ENCODE results near the gene STX18.
"Not testable (repeated sequence)": the region's sequence is repeated elsewhere in the genome, so short reads cannot be mapped to it uniquely, and the experiment has no call there.

DNA sequence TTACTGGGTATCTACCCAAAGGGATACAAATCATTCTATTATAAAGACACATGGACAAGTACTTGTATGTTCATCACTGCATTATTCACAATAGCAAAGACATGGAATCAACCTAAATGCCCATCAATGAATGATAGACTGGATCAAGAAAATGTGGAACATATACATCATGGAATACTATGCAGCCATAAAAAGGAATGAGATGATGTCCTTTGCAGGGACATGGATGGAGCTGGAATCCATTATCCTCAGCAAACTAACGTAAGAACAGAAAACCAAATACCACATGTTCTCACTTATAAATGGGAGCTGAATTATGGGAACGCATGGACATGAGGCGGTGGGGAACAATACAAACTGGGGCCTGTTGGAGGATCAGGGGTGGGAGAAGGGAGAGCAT lies 76.6 kb downstream of the STX18 start:
- TF ChIP-seq MYC (CRISPR knock-in tag; IDR thresholded peaks at IDR 0.05; ENCODE audit: borderline replicate concordance); TAF1 (CRISPR knock-in tag; IDR thresholded peaks at IDR 0.05); ZNF839 (CRISPR knock-in tag; IDR thresholded peaks at IDR 0.05; ENCODE audit: borderline replicate concordance); ZNF101 (CRISPR knock-in tag; IDR thresholded peaks at IDR 0.05; ENCODE audit: borderline replicate concordance, low read depth); GLI4 (CRISPR knock-in tag; IDR thresholded peaks at IDR 0.05; ENCODE audit: borderline replicate concordance); SALL2 (CRISPR knock-in tag; IDR thresholded peaks at IDR 0.05): not testable (repeated sequence)
- TF ChIP-seq, protein P1, sequence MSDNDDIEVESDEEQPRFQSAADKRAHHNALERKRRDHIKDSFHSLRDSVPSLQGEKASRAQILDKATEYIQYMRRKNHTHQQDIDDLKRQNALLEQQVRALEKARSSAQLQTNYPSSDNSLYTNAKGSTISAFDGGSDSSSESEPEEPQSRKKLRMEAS (IDR thresholded peaks at IDR 0.05) = not testable (repeated sequence)
- TF ChIP-seq, protein P2, sequence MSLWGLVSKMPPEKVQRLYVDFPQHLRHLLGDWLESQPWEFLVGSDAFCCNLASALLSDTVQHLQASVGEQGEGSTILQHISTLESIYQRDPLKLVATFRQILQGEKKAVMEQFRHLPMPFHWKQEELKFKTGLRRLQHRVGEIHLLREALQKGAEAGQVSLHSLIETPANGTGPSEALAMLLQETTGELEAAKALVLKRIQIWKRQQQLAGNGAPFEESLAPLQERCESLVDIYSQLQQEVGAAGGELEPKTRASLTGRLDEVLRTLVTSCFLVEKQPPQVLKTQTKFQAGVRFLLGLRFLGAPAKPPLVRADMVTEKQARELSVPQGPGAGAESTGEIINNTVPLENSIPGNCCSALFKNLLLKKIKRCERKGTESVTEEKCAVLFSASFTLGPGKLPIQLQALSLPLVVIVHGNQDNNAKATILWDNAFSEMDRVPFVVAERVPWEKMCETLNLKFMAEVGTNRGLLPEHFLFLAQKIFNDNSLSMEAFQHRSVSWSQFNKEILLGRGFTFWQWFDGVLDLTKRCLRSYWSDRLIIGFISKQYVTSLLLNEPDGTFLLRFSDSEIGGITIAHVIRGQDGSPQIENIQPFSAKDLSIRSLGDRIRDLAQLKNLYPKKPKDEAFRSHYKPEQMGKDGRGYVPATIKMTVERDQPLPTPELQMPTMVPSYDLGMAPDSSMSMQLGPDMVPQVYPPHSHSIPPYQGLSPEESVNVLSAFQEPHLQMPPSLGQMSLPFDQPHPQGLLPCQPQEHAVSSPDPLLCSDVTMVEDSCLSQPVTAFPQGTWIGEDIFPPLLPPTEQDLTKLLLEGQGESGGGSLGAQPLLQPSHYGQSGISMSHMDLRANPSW (CRISPR knock-in tag; IDR thresholded peaks at IDR 0.05; ENCODE audit: borderline replicate concordance) = not testable (repeated sequence)
- TF ChIP-seq, protein P3, sequence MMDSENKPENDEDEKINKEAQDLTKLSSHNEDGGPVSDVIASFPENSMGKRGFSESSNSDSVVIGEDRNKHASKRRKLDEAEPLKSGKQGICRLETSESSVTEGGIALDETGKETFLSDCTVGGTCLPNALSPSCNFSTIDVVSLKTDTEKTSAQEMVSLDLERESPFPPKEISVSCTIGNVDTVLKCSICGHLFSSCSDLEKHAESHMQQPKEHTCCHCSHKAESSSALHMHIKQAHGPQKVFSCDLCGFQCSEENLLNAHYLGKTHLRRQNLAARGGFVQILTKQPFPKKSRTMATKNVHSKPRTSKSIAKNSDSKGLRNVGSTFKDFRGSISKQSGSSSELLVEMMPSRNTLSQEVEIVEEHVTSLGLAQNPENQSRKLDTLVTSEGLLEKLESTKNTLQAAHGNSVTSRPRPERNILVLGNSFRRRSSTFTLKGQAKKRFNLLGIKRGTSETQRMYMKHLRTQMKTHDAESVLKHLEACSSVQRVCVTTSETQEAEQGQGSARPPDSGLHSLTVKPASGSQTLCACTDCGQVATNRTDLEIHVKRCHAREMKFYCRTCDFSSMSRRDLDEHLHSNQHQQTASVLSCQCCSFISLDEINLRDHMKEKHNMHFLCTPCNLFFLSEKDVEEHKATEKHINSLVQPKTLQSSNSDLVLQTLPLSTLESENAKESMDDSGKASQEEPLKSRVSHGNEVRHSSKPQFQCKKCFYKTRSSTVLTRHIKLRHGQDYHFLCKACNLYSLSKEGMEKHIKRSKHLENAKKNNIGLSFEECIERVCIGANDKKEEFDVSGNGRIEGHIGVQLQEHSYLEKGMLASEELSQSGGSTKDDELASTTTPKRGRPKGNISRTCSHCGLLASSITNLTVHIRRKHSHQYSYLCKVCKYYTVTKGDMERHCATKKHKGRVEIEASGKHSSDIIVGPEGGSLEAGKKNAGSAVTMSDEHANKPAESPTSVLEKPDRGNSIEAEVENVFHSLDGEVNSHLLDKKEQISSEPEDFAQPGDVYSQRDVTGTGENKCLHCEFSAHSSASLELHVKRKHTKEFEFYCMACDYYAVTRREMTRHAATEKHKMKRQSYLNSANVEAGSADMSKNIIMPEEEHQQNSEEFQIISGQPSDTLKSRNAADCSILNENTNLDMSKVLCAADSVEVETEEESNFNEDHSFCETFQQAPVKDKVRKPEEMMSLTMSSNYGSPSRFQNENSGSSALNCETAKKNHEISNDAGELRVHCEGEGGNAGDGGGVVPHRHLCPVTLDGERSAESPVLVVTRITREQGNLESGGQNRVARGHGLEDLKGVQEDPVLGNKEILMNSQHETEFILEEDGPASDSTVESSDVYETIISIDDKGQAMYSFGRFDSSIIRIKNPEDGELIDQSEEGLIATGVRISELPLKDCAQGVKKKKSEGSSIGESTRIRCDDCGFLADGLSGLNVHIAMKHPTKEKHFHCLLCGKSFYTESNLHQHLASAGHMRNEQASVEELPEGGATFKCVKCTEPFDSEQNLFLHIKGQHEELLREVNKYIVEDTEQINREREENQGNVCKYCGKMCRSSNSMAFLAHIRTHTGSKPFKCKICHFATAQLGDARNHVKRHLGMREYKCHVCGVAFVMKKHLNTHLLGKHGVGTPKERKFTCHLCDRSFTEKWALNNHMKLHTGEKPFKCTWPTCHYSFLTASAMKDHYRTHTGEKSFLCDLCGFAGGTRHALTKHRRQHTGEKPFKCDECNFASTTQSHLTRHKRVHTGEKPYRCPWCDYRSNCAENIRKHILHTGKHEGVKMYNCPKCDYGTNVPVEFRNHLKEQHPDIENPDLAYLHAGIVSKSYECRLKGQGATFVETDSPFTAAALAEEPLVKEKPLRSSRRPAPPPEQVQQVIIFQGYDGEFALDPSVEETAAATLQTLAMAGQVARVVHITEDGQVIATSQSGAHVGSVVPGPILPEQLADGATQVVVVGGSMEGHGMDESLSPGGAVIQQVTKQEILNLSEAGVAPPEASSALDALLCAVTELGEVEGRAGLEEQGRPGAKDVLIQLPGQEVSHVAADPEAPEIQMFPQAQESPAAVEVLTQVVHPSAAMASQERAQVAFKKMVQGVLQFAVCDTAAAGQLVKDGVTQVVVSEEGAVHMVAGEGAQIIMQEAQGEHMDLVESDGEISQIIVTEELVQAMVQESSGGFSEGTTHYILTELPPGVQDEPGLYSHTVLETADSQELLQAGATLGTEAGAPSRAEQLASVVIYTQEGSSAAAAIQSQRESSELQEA (CRISPR knock-in tag; IDR thresholded peaks at IDR 0.05; ENCODE audit: not compliant biosample characterization) = not testable (repeated sequence)

All from HepG2 (cell line).